A204.1 (cell line): ENCODE data around the gene NEGR1.

Source experiments
- FAIRE-seq: peaks from 2 replicates; lab custom pipeline; 2012; peaks lifted over from hg19 to GRCh38; lab: Jason Lieb, UNC

NEGR1 gene

DNA sequence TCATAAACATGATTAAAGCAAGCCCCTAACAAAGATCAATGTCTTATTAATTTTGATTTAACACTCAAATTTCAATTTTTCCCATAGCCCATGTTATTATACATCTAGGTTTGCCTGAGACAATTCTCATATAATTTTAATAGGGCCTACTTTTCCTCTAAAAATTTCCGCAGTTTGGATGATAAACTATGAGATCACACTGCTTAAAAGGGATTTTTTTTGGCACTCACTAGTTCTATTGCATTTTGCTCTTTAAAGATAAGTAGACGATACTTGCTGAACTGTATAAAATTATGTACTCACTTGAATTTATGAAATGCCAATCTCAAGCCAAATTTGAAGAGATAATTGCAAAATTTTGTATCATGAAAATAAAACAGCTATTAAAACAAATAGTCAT is 721.1 kb downstream of the NEGR1 start:
- FAIRE-seq: no peak

DNA sequence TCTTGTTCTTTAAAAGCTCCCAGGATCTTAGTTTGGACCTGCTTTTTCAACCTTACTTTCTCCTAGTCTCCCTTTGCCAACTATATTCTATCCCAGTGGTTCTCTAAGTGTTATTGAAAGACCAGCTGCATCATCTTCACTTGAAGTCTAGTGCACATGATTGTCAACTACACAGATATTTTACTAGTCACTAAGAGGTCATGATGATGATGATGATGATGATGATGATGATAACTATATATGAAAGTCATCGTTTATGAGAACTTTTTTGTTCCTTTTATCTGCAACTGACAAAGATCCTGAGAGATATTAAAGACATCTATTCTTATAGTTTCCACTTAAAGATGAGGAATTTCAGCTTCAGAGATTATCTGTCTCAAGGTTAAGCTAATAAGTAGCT is 722.5 kb downstream of the NEGR1 start:
- FAIRE-seq: no peak

DNA sequence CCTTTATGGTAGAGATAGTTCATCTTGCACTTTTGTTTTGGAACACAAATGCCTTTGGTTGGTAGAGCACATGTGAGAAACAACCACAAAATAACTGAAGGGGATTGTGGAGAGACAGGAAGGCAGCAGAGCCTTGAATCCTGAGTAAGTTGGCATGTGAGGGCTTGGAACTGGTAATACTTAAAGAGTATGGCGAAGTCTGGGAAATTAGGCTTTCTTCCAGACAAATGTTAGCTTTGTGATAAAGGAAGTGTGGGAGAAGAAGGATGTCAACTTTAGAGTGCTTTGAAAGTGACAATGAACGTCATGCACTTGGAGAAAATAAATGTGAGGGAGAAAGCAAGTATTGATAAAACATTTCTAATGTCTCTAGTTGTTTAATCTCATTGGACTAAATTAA is 725.2 kb downstream of the NEGR1 start:
- FAIRE-seq: no peak

DNA sequence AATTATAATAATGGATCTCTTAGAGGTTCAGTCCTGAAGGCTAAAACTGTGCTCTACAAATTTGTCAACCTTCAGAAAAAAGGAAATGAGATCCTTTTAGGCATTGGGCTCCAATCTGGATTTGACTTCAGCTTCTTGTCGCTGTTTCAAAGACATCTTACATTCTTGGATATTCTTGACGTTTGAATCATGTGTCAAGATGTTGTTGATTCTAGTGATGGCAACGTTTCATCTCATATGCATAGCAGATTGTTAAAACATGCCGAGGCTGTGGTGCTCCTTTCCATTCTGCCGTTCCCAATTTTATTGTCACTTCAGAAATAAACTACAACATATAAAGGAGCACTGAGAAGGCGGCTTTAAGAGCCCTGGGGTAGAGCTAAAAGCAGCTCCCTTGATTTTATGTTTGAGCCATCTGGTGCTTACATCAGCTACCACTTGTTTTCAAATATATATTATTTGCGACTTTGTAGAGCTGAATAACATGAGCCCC is 733.9 kb downstream of the NEGR1 start:
- no peak for FAIRE-seq

DNA sequence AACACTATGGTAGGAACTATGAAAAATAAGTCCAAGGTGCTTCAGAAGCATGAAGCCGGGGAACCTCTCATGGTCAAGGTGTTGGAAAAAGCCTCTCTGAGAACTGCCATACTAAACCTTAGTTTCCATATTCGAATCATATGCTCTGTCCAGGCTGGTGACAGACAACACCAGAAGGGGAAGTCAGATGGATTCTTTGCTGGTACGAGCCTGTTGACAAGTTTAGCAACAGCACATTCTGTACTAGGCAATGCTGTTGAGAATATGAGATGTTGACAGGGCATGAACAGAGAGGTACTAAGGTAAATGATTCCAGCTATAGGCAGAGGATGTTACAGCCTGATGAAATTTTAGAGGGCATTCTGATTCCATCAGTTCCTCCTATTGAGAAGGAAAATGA is 740.2 kb downstream of the NEGR1 start:
- no peak for FAIRE-seq

DNA sequence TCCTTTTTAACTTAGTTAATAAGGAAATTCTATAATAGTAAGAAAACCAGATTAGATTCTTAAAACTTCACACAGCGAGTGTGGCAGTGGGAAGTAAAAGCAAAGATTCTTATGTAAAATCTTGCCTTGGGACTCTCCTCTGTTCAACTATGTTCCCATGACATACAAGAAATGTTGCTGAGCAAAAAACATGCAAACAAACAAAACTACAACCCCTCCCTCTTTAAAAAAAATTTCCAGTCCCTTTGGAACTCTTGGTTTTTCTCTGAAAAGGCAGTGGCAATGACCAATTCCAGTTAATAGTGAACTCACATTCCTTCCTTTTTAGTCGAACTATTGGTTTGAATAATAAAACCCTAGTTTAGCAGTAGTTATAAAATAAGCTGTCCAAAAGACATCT is 748.4 kb downstream of the NEGR1 start:
- no peak for FAIRE-seq

DNA sequence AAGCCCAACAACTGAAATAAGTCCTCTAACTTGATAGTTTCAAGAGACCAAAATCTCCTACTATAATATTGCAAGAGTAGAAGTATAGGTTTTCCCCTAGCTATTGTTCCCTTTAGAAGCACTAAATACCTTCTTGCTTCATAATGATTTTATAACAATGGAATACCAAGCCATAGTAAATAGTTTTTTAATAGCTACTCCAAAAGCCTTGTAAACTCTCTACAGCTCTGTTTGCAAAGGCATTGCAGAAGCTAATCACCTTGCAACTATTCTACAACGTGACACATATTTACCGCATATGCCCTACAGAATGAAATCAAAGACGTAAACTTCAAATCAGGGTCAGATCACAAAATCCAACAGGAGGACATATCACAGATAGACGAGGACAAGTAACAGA is 750.0 kb downstream of the NEGR1 start:
- no peak for FAIRE-seq

DNA sequence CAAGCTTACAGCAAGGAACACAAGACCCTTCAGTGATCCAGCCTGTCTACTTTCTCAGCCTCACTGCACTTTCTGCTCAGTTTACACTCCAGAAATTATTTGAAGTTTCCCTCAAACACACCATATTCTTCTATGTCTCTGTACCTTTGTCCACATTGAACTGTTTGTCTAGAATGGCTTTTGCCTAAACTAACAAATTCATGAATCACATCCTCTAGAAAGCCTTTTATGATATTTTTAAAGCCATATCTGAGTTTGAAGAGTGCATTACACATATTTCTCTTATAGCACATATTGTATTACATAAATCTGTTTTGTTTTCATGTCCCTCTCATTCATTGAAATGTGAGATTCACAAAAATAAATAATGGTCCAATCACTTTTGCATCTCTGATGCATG is 755.5 kb downstream of the NEGR1 start:
- no peak for FAIRE-seq

DNA sequence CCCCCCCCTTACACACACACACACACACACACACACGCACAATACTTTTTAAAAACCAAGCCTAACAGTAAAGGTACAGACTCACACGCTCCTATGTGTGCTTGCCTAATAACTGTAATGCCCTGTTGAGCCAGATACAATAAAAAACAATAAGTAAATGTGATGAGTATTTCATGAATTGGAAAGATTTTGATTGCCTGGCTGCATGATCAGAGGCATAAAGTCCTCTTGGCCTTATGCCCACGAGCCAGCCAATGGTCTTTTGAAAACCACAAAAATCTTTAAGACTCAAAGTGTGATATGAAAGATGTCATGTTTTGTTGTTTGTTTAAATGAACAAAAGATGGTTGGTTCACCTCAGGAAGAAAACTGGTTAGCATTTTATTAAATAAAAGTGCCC is 759.6 kb downstream of the NEGR1 start:
- no peak for FAIRE-seq

DNA sequence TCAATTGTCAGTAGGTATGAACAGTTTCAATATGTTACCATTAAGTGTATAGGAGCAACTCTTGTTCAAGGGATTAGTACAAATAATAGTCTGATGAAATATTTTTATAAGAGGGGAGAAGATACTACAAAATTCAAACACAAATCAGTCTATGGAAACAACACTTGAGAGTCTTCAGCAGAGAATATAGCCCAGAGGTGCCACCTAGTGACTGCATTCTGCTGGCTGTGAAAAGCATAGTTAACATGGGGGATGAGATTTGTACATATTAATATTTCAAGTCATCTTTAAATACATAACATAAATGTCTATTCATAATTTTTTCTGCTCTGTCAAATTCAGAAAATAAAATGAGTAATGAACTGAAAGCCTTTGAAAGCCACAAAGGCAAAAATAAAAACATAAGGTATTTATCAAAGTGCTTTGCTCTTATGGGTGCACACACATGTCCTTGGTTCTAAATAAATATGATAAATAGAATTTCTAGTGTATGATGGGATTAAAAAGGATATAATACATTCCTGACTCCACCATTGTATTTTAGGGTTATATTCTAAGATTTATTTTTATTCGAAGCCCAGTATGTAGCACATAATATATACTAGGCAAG is 760.6 kb downstream of the NEGR1 start:
- FAIRE-seq: peak; percentile 91

DNA sequence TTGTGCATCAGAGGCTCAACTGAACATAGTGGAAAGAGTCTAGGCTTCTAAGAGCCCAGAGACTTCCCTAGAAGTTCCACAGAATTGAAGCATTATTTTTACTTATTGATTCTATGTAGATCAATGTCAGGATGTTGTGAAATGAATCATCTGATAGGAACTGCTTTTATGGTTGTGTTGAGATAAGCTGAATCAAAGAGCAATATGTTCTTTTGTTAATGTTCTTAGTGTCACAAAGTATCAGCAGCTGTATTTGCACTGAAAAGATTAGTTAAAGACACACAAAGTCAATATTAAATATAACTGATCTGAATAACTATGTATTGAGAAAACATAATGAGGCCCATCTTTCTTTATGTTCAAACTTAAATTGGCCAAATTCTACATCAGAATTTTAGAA is 770.8 kb downstream of the NEGR1 start:
- FAIRE-seq: no peak

DNA sequence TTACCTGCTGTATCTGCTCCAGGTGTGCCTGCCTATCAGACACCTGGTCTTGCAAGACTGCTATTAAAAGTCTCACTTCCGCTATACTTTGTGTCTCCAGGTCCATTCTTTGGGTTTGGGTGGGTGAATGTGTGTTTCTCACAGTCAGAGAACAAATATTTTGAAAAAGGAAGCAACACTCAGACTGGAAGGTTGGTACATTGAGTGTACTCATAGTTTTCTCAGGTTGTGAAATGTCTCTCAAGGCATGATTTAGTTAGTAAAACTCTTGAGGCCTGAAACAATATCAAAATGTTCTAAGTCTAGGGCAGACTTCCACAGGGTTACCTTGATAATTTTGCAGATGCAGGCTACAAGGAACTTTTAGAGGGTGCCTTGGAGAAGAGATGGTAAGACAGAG is 771.6 kb downstream of the NEGR1 start:
- no peak for FAIRE-seq

DNA sequence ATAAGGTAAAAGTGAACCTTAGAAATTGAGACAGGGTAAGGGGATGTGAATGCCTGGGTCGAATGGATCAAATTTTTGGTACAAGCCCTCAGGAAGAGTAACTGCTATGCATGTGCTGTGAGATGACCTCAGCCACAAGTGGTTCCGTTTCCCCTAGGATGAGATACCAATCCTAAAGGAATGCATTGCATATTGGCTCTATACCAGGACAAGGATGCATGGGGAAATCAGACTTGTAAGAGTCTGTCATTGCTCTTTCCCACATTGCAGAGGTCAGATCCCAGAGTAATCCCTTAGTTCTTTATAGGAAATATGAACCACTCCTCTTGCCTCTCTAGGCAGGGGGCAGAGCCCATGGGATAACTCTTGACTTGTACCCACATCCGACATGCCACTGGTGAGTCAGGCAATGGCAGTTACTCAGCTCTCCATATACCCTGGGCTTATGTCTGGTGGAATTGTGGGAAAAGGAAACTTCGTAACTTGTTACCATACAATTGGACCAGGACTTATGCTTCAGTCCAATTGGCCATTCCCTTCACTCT is 773.2 kb downstream of the NEGR1 start:
- no peak for FAIRE-seq

DNA sequence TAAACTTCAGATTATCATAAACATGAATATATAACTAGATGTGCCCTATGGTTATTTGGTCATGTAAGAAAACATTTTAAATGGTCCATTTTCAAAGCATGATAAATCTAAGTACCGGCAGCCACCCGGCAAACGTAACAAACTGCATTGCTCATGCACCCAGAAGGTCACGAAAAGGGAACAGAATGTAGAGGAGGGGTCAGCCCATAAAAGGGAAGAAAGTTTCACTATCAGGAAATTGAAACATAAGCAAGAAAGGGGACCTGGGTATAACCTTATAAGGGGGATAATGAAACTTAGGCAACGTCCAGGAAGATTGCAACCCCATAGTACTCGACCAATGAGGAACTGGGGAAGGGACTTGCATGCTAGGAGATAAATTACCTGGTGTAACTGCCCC is 780.3 kb downstream of the NEGR1 start:
- no peak for FAIRE-seq

DNA sequence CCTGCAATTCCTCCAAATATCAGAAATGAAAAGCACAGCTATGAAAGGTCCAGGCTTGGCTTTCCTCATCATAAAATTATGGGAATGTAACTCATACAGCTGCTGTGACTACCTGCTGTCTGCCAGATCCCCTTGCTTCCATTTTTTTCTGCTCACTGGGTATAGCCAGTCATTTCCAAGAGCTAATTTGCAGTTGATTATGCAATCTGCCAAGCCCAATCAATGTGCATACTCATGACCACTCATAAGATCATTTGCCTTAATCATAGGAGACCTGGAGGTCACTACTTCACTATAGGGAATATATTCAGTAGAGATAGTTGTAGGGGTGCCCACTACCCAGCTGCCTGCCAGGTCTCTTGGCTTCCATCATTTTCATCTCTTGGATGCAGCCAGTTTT is 783.8 kb downstream of the NEGR1 start:
- no peak for FAIRE-seq

DNA sequence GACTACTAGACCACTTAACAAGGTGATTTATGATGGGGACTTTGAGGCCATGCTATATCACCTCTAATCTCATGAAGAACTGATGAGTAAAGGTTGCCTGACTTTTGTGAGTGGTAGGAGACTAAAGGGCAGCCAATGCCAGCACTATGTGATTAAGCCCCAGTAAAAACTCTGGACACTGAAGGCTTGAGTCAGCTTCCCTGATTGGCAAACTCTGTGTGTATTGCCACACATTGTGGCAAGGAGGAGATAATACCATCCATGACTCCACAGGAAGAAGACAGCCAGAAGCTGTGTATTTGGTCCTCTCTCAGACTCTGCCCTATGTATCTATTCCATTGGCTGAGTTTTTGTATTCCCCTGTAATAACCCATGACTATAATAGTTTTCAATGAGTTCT is 788.2 kb downstream of the NEGR1 start:
- no peak for FAIRE-seq

DNA sequence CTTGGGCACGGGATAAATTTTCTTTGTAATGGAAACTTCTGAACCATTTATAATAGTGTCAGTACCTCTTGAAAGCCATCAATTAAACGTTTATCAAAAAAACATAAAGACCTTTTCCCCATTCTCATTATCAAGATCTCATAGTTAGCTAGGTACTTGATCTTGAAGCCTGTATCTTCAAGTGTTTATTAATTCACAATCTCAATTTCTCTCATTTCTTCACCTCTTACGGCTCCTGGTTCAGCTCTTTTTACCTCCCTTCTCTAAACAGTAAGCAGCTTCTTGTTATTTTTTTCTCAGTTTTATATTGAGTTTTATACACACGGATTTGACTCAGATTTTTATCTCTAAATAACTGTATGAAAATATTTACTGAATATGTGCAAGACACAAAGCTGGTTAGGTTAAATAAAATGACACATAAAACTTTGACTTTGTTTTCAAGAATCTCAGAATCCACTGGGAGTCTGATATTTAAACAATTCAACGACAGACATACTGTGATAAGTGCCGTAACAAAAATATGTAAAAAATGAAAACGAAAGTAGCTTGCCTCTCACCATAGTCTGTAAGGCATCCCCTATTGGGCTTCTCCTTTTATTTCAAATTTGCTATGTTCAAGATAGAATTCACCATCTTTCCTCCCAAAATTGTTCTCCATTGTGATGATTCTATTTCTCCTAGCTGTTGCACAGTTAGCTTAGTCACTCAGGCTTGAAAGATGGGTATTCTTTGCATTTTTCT is 789.9 kb downstream of the NEGR1 start:
- peak; percentile 40 for FAIRE-seq

DNA sequence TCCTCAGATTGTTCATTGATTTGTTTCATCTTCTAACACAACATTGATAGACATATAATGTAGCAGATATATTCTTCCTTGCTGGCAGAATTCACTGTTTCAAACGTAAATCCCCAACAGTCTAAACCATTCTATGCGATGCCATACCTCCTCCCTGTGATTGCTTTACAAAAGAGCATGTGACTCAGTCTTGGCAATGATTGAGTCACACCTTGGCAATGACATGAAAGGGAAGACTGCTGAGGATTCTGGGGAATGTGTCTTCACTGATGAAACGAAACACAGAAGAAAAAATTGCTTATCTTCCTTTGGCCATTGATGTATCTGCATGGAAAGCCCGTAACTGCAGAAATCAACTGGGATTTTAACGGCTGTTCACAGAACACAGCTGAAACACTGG is 791.9 kb downstream of the NEGR1 start:
- no peak for FAIRE-seq

DNA sequence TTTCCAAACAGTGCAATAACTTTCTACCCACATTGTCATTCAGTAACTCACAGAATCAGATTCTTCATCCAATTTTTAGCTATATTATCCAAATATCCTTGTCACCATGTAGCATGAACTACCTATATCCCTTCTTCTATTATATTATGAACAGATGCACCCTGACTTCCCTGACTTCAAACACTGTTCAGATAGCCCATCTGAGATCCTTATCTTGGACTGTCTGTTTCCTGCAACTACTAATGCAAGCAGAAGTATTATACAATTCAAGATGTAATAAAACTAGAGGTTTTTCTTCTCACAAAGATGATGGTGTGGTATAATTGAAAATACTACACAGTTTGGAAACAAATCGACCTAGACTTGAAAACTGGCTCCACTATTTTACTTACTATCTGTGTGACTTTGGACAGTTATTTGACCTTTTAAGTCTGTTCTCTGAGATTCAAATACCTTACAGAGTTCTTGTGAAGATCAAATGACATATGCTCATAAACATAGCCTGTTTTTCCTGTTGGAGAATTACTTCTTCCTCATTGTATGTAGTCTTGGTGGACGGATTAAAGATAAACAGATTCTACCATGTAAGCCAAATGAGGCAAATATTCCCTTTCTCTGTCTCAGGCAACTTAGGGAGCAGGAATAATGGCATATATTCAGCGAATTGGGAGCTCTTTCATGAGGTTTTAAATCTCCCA is 793.6 kb downstream of the NEGR1 start:
- FAIRE-seq: no peak

DNA sequence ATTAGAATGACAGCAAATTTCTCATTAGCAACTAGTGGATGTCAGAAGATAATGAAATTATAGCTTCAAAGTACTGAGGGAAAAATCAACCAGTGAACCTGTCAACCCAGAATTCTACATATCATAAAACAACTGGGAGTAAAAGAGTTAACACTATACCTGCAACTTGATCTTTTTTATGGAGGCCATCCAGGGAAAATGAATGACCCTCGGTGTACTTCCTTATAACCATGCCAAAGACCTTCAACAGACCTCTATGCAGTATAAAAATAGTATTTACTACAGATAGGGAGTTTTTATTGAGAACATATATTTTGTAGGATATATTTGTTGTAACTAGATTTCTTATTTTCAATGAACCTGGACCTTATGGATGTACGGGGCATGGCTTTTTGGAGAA is 809.0 kb downstream of the NEGR1 start:
- FAIRE-seq: no peak

DNA sequence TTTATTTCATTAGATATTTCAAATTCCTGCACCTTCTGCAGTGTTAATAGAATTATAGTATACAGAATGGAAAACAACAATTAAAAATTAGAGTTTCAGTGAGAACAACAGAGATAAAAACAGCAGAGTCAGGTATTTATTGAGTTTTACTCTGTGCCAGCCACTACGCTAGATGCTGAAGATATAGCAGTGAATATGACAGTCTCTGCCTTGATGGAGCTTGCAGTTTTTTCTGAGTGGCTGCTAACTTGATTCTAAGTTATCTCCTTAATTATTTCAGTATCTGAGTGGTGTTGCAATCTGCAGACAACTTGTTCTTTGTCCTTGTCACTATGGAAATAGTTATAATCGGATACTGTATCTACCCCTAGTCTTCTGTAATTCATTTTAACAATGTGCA is 817.2 kb downstream of the NEGR1 start:
- FAIRE-seq: no peak

DNA sequence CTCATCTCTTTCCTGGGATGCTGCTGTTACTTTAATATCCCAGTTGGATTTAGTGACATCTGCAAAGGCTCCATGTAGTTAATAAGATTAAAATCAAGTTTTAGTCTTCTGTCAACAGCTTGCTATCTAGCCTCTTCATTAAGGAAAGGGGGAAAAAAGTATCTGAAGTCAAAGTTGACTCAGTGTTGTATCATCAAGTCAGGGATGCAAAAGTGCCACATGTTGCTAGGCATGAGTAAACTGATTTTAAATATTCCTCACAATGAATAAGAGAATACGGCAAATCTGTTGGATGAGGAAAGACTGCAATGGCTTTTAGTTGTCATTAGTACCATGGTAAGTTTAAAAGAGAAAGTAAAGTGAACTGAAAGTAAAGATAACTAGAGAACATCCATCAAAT is 818.3 kb downstream of the NEGR1 start:
- no peak for FAIRE-seq

DNA sequence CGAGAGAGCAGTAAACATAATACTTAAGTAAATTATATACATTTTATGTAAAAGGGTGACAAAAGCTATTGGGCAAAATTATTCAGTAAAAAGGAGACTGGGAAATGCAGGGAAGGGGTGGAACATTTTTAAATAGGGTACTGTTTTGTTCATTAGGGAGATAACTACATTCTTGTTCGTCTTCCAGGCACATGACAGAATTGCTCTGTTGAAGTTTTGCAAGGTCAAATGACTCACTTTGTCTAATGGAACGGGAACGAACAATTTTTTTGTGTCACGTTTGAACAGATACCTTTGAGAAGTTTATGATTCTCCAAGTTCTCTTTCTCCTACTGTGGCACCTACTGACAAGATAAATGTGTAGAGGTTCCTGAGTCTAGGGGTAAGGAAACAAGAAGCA is 819.2 kb downstream of the NEGR1 start:
- no peak for FAIRE-seq
